SKM-1 treated with dmso at 0.1 percent for 144 hours (cell line): ENCODE results near the gene GRIN2D.

Source experiments
- DNase-seq: peaks from one replicate; lab custom pipeline; 2025; ENCODE audit not compliant: unreplicated experiment; lab: John Stamatoyannopoulos, UW

Gene GRIN2D

GRCh38 chr19:48441360-48442050, 48.0 kb downstream of the GRIN2D start:
- no peak for DNase-seq

- no peak for DNase-seq
Measured at GRCh38 chr19:48442116-48443035, 48.9 kb downstream of the GRIN2D start.

GRCh38 chr19:48443256-48443655, 49.8 kb downstream of the GRIN2D start:
- DNase-seq, result no peak
